AG09309 (cell line): Measurements from ENCODE around the gene CCBE1.

Source experiments
- DNase-seq: peaks from one replicate; pipeline ENCODE4 v3.0.0-alpha.2; 2010; ENCODE audit warnings: low read depth
- H3K4me3 ChIP-seq: 2 replicates; pipeline ENCODE4 v1.5.1; 2011; ENCODE audit warnings: mild to moderate bottlenecking, low read depth, low read length, moderate library complexity; ENCODE audit not compliant: control insufficient read depth
- CTCF ChIP-seq: IDR thresholded peaks from 2 replicates; pipeline ENCODE4 v1.5.1; 2011; ENCODE audit warnings: mild to moderate bottlenecking, low read depth, low read length, inconsistent platforms; ENCODE audit not compliant: insufficient read depth, control insufficient read depth; ENCODE audit errors: missing control alignments

CCBE1 gene

GRCh38 chr18:59736061-59736460, 38.8 kb upstream of the CCBE1 start:
- no peak for TF ChIP-seq CTCF
- no peak overlapping the region for H3K4me3 ChIP-seq
- no peak for DNase-seq

DNA sequence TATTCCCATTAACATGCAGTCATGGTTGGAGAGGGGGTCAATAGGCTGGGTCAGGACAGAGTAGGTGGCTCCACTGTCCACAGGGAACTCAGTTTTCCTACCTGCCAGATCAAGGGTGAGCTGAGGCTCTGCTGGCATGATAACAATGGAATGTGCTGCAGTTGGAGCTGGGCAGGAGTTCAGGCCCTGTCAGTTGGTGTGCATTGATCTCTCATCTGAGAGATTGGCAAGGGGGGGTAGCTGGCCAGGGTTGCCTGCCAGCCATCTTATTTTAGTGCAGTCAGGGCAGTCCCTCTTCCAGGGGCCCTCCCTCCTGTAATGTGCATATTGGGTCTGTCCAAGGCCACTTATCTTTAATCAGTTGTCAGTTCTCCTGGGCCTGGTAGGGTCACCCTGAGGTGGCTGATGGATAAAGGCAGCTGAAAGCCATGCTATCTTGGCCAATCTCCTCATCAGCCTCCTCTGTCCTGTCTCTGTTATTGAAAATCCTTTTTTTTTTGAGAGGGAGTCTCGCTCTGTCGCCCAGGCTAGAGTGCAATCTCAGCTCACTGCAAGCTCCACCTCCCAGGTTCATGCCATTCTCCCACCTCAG, 38.1 kb upstream of the CCBE1 start:
- no peak for TF ChIP-seq CTCF

GRCh38 chr18:59733421-59733820, 36.2 kb upstream of the CCBE1 start:
- TF ChIP-seq CTCF, result no peak
- no peak for DNase-seq

More for the DNA sequence above, 38.1 kb upstream of the CCBE1 start:
- H3K4me3 ChIP-seq, result no peak overlapping the region
- DNase-seq, result no peak

GRCh38 chr18:59730896-59731295, 33.7 kb upstream of the CCBE1 start:
- no peak for TF ChIP-seq CTCF
- DNase-seq, result no peak
- H3K4me3 ChIP-seq, result no peak overlapping the region

More at GRCh38 chr18:59733421-59733820, 36.2 kb upstream of the CCBE1 start:
- no peak overlapping the region for H3K4me3 ChIP-seq

GRCh38 chr18:59729781-59730180, 32.6 kb upstream of the CCBE1 start:
- no peak for TF ChIP-seq CTCF
- H3K4me3 ChIP-seq, result no peak overlapping the region
- DNase-seq, result no peak

DNA sequence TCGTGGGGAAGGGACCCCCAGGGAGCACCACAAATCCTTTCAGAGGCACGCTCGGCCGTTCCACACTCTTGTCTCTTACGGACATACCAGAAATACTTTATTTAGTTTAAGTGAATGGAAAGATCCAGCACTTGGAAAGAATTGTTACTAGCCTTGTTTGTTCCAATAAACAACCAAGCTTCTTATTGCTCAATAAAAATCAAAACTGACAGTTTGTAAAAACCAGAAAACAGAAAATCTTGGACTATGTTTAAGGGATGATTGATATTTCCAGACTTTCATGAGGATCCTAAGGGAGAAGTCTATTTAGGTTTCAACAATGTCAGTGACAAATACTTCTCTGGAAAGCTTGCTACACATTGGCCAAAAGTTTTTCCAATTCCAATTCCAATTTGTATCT, 31.6 kb upstream of the CCBE1 start:
- no peak overlapping the region for H3K4me3 ChIP-seq
- DNase-seq, result no peak
- no peak for TF ChIP-seq CTCF

DNA sequence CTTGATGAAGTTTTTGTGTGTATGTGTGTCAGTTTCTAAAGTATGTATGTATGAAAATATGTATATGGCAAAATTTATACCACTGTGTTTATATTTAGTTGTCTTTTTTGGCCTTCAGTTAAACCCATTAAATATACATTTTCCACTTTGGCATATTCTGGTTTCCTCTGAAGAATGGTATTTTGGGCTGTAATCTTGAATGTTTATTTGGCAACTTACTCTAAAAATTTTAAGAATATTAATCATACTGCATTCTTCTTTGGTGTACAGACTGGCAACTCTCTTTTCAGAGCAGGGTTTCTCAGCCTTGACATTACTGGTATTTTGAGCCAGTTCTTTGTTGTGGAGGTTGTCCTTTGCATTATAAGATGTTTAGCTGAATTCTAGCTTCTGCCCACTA, 27.9 kb upstream of the CCBE1 start:
- no peak for DNase-seq
- no peak overlapping the region for H3K4me3 ChIP-seq
- TF ChIP-seq CTCF, result no peak
